Colonic mucosa (tissue), 4 donors: ENCODE measurements around the gene EGR1. TPM values are rescaled to one million over a fixed set of nuclear protein-coding genes. Genes with fewer than 3 reads are reported as not detected.

ENCODE experiments used
- DNase-seq: peaks from one replicate; pipeline ENCODE4 v3.0.0-alpha.2; 2020
- H3K27ac ChIP-seq: fragments of 200-600 bp; one replicate; pipeline ENCODE4 v1.8.0; 2021
- H3K27me3 ChIP-seq: fragments of 200-600 bp; one replicate; pipeline ENCODE4 v1.8.0; 2021
- H3K36me3 ChIP-seq: fragments of 200-600 bp; one replicate; pipeline ENCODE4 v1.8.0; 2021
- H3K4me1 ChIP-seq: fragments of 200-600 bp; one replicate; pipeline ENCODE4 v1.8.0; 2021; ENCODE audit warnings: mild to moderate bottlenecking
- H3K4me3 ChIP-seq: fragments of 200-600 bp; one replicate; pipeline ENCODE4 v1.8.0; 2021
- H3K9ac ChIP-seq, 2 donors: one replicate each; pipeline ENCODE4 v1.7.0; 2013; ENCODE audit warnings: control low read depth in 2 of 2, low read depth in 2 of 2, low read length in 2 of 2
- H3K9me3 ChIP-seq: fragments of 200-600 bp; one replicate; pipeline ENCODE4 v1.8.0; 2021
- CTCF ChIP-seq: fragments of 200-600 bp; IDR thresholded peaks from one replicate; pipeline ENCODE4 v1.8.0; 2022; ENCODE audit warnings: antibody characterized with exemption, mild to moderate bottlenecking
- intact Hi-C: fragments of 100-400 bp; cut with DNase I; formaldehyde crosslinking; loops from one replicate; pipeline ENCODE4 v1.14.1; 2022
- total RNA-seq, 2 donors: library from RNA; stranded (reverse); fragmentation: NEBNext Ultra II Directional in 1 of 2; extraction: Animal tissue kit (Norgen Biotek cat#: 25700) in 1 of 2; gene quantifications; one replicate each; pipeline ENCODE4 v1.2.1, GENCODE V29; 2021
- donor health status: healthy.
- donor health status: DM: no; HTN: no; CAD: no.
- donor health status: DM: no; HTN: no; CAD: no.

Gene EGR1
- total RNA-seq, 2 donors from 2014 or later = 6.7 to 73.9 TPM

DNA sequence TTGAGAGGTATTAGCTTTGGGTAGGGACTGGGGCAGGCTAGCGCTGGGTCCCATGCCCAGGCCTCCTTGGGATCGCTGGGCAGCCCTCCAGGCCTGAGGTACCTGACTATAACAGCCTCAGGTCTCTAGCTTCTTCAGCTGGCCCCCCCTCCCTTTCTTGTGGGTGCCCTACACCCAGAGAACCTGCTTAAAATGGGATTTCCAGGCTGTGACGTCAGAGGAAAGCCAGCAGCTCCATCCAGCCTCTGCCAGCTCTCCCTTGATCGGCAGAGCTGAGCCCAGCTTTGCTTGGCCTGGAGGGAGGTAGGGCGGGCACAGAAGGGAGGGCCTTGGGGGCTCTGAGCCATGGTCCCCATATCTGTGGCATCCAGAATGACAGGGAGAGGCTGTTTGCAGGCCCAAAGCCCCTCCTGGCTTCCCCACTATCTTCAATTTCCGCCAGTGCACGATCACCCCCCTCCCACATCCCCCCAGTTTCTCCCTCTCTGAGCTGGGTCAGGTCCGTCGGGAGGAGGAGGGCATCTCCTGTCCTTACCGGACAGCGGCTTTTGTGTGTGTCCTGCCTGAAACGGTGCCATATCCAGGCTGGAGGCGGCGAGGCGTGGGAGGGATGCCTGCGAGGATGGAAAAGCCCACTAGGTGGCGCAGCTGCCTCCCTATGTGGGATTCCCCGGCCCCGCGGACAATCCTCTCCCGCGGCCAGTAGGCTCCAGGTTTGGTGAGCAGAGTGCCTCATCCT, 15.6 kb upstream of the EGR1 start:
- H3K9me3 ChIP-seq = no peaks in the 10 kb centered on the region
- no peak overlapping the region for H3K27ac ChIP-seq
- TF ChIP-seq CTCF = peak; percentile 91
- H3K4me3 ChIP-seq = no peak overlapping the region
- intact Hi-C loops = loop anchor here (2.0 kb wide), 1 partner anchor 53 kb away; no protein-coding TSS in a partner anchor
- H3K4me1 ChIP-seq = no peaks in the 10 kb centered on the region
- no peaks in the 10 kb centered on the region for H3K36me3 ChIP-seq
- no peaks in the 10 kb centered on the region for H3K27me3 ChIP-seq
- DNase-seq = peak; percentile 90
- no peak overlapping the region for H3K9ac ChIP-seq

DNA sequence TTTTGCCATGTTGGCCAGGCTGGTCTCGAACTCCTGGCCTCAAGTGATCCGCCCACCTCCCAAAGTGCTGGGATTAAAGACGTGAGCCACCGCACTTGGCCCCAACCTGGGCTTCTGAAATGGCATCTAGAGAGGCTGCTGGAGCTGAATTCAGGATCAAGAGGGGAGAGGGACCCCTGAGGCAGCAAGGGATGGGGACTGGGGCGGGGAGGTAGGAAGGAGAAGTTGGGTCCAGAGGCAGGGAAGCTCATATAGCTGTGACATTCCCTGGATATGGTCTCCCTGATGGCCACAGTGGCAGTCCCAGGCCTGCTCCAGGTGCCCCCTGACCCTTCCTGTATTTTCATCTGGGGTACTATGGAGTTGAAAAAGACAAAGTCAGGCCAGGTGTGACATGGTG, 14.3 kb upstream of the EGR1 start:
- Histone ChIP-seq H3K4me1 (no peaks in the 10 kb centered on the region), H3K9ac (no peak overlapping the region), H3K9me3 (no peaks in the 10 kb centered on the region), H3K36me3 (no peaks in the 10 kb centered on the region), H3K4me3 (no peak overlapping the region), H3K27ac (no peak overlapping the region), H3K27me3 (no peaks in the 10 kb centered on the region)
- no peak for DNase-seq
- no peak for TF ChIP-seq CTCF
- intact Hi-C loops = loop anchor here (2.0 kb wide), 1 partner anchor 52 kb away; no protein-coding TSS in a partner anchor

DNA sequence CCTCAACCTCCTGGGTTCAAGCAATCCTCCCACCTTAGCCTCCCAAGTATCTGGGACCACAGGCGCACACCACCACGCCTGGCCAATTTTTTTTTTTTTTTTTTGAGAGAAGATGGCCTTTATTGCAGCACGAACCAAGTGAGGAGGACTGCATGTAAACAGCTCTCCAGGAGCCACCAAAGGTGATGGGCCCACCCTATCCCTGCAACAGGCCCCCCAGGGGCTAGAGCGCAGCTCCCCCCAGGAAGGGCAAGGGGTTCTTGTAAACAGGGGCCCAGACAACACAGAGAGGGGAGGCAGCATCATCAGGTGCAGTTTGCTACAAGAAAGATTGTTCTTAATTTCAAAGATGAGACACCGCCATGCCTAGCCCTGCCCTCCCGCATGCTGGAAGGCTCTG, 12.6 kb upstream of the EGR1 start:
- Histone ChIP-seq H3K27ac (no peak overlapping the region), H3K4me3 (no peak overlapping the region), H3K36me3 (no peaks in the 10 kb centered on the region), H3K4me1 (no peaks in the 10 kb centered on the region), H3K27me3 (no peaks in the 10 kb centered on the region), H3K9ac (no peak overlapping the region), H3K9me3 (no peaks in the 10 kb centered on the region)
- intact Hi-C loops = no loop called here
- TF ChIP-seq CTCF = no peak
- DNase-seq = no peak

GRCh38 chr5:138453590-138453989, 11.7 kb upstream of the EGR1 start:
- no peaks in the 10 kb centered on the region for H3K4me1 ChIP-seq
- no peak overlapping the region for H3K4me3 ChIP-seq
- intact Hi-C loops = no loop called here
- H3K36me3 ChIP-seq = no peaks in the 10 kb centered on the region
- H3K27ac ChIP-seq = no peak overlapping the region
- no peak overlapping the region for H3K9ac ChIP-seq
- no peaks in the 10 kb centered on the region for H3K27me3 ChIP-seq
- no peak for DNase-seq
- no peak for TF ChIP-seq CTCF
- no peaks in the 10 kb centered on the region for H3K9me3 ChIP-seq

DNA sequence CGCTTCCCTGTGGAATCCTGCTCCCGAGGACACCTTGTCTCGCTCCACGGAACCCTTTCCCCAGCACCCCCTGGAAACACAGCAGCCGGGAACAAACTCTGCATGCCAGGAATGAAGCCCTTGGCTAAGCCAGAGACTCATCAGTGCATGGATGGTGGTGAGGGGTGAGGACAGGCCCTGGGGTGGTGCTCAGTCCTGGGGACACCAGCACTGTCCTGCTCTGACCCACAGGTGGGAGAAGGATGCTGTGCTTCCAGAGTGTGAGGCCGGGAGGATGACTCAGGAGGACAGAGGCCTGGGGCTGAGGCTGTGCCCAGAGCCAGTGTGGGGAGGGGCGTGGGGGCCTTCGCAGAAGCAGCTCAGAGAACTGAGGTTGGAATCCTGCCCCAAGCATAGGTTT, 11.2 kb upstream of the EGR1 start:
- no peak overlapping the region for H3K4me3 ChIP-seq
- no peaks in the 10 kb centered on the region for H3K36me3 ChIP-seq
- no peak overlapping the region for H3K9ac ChIP-seq
- H3K4me1 ChIP-seq = no peaks in the 10 kb centered on the region
- DNase-seq = no peak
- no peaks in the 10 kb centered on the region for H3K27me3 ChIP-seq
- H3K27ac ChIP-seq = no peak overlapping the region
- H3K9me3 ChIP-seq = no peaks in the 10 kb centered on the region
- no peak for TF ChIP-seq CTCF
- intact Hi-C loops = no loop called here
